Hippocampal formation (tissue), 2 donors: ENCODE measurements around the gene IRAK3.
"Not testable (repeated sequence)": the region's sequence is repeated elsewhere in the genome, so short reads cannot be mapped to it uniquely, and the experiment has no call there.

Source experiments
- DNase-seq, 2 donors: peaks; one replicate each; lab custom pipeline; 2025; lab: John Stamatoyannopoulos, UW

Gene IRAK3

GRCh38 chr12:66258011-66258410 is 69.0 kb downstream of the IRAK3 start:
- DNase-seq = no peak

DNA sequence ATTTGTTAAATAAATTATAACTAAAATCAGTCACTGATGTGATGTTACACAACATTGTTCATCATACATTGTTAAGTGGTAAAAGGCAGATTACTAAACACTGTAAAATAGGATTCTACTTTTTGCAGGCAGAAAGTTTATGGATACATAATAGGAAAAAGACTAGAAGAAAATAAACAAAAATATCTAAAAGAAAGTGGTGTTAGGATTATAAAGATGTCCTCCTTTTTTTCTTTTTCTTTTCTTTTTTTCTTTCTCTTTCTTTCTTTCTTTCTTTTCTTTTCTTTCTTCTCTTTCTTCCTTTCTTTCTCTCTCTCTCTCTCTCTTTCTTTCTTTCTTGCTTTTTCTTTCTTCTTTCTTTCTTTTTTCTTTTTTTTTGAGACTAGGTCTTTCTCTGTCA is 73.7 kb downstream of the IRAK3 start:
- no peak for DNase-seq

- no peak for DNase-seq
These were observed 79.5 kb downstream of the IRAK3 start for GRCh38 chr12:66268562-66268961.

DNA sequence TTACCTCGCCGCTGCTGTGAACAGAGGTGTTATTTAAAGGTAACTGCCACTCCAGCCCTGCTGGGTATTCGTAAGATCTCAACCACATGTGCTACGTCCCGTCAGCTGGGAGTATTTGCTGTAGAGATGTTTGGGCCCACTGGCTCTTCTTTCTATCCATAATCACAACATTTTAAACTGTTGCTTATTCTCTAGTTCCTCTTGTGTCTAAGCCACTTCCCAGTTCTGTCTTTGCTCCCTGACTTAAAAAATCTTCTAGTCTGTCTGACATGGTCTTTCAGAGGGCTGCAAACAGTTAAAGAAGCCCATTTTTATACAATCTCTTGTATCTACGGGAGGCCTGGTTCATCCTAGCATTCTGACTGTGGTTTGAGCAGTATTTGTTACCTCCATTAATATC is 80.1 kb downstream of the IRAK3 start:
- DNase-seq = no peak

DNA sequence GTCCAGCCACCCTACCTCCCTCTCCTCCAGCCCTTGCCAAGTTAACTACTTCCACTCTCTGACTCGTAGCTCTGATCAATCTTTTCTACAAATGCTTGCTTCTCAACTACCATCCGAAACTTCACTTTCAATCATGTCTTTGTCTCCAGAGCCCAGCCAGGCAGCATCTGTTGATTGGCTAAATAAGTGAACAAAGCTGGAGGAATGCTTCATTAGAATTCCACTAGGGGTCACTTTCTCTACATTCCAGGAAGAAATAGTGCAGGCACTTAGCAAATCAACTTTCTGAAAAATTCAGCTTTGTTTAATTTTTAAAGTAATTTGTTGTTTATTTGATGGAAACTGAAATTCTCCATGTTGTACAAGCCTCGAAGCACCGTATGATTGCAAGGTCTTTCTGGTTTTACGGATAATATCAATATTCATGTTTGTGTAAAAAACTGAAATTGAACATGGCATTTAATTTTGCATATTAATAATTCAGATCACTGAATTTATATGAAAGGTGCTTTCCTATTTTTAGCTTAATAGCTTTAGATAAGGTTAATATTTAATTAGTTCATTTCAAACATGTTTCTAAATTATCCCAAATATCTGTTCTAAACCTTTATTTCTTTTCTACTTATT is 80.9 kb downstream of the IRAK3 start:
- DNase-seq = peak; percentile 11 to 73

- DNase-seq = no peak
These were observed 81.6 kb downstream of the IRAK3 start for GRCh38 chr12:66270613-66271012.

DNA sequence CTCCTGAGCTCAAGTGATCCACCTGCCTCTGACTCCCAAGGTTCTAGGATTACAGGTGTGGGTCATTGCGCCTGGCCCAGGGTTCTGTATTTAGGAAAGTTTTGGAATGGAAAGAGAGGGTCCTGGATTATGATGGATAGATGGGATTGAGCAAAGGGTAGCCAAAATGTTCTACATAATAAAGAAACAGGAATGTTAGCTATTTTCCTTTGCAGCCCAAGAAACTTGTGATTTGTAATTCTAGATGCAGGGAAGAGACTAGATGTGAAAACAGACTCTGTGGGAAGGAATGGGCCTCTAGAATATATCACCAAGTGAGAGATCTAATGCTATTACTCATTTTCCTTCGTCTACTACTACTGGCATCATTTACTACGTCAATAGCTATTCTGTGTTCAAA is 83.6 kb downstream of the IRAK3 start:
- no peak for DNase-seq

- no peak for DNase-seq
These were observed 84.1 kb downstream of the IRAK3 start for GRCh38 chr12:66273147-66273546.

DNA sequence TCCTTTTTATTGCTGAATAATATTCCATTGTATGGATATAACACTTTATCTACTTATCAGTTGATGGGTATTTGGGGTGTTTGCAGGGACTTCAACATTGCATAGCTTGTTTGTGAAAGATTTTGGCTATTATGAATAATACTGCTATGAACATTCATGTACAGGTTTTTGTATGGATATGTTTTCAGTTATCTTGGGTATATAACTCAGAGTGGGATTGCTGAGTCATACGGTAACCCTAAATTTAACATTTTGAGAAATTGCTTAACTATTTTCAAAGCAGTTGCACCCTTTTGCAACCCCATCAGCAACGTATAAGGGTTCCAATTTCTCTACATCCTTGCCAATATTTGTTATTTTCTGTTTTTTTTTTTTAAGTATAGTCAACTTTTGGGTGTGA is 86.0 kb downstream of the IRAK3 start:
- DNase-seq = no peak

DNA sequence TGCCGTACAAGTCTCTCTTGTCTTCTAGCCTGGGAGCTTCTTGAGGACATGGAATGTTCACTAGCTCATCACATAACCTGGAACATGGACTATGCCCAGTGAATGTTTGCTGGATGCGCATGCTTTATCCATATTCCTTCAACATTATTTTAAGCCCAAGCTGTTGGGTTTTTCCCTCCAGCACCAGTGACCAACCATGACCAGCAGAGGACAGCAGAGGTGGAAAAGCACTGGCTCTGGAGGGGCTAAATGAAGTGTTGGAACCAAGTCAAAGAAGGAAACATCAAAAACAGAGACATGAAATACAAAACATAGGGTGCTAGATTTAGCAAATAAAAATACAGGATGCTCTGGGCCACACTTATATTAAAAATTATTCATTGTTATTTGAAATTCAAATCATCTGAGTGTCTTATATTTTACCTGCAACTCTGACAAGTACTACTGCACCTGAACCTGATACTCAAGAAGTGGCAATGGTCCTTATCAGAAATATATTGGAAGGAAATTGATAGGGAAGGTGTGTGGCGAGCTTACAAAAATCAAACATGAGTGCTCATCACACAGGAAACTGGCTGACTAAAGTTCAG is 90.2 kb downstream of the IRAK3 start:
- DNase-seq = no peak

DNA sequence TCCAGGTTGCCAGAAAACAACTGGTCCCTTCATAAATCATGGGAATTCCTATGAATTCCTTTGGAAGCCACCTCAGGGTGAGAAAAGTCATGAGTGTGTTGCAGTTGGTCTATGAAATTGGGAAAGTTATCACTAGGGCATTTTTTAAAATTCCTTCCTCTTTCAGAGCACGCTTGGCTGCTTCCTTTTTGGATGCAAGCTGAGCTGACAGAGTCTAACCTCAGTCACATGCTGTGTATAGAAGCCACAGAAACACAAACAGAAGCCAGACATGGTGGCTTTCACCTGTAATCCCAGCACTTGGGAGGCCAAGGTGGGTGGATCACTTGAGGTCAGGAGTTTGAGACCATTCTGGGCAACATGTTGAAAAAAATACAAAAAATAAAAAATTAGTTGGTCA is 91.5 kb downstream of the IRAK3 start:
- no peak for DNase-seq

DNA sequence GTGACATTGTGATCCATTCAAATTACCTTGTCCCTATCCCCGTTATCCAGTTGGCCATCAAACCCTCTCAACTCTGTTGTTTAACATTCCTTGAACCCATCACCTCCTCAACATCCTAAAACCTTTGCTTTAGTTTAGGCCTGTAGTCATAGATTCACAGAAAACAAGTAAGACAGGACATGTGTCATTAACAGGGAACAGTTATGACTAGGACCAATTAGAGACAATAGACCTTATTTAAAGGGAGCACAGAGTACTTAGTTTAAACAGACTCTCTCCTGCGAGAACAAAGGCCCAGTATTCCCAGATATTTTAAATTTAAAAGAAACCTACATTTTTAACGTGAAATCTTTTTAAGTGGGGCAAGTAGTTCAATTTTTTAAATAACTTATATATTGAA is 93.2 kb downstream of the IRAK3 start:
- DNase-seq = no peak

GRCh38 chr12:66287275-66287674 is 98.3 kb downstream of the IRAK3 start:
- DNase-seq = no peak

DNA sequence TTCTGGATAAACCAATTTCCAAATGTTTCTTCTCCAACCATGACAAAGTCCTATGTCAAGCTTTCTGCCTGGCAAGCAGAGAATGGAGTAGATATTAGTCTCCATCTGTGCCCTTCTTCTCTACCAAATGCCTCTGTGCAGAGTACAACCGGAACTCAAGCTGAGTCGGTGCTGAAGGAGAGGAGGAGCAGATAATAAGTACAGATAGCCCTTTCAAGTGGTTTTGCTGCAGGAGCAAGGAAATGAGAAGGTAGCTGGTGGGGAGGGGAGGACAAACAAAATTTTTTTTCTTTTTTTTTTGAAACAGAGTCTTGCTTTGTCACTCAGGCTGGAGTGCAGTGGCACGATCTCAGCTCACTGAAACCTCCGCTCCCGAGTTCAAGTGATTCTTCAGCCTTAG is 99.1 kb downstream of the IRAK3 start:
- DNase-seq = no peak

- no peak for DNase-seq
These were observed 100.5 kb downstream of the IRAK3 start for GRCh38 chr12:66289485-66289884.

DNA sequence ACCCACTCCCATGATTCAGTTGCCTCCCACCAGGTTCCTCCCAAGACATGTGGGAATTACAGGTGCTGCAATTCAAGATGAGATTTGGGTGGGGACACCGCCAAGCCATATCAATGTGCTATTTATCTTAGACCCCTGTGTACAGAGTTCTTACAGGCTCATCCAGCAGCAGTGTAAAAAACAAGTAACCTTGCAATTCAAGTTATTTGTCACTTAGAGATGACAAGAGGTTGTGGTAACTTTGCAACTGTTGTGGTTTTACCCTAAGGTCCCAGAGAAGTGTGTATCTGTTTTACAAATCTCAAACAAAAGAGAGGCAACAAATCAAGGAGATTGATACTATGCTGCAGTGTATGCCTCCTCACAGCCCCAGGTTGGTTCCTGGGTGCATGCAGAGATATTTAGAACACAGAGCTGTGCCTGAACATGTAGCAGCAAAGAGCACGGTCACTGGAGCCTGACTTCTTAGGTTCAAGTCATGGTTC is 101.7 kb downstream of the IRAK3 start:
- DNase-seq = no peak

DNA sequence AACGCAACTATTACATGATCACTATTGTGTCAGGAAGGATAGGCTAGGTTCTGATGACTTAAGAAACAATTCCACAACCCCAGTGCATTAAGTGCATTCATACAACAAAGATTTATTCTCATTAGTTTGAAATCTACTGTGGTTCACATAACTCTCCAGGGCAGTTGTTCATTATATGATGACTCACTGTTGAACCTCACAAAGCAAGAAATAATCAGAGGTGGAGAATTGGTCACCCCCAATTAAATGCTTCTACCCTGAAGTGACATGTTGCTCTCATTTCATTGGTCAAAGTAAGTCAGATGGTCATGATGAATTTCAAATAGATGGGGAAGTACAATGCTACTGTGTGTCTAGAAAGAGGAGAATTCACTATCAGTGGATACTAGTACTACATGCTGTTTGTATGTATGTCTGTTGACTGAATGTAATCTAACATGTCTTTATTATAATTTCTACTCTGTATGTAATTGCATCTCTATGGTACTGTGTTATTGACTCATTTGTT is 107.2 kb downstream of the IRAK3 start:
- no peak for DNase-seq

DNA sequence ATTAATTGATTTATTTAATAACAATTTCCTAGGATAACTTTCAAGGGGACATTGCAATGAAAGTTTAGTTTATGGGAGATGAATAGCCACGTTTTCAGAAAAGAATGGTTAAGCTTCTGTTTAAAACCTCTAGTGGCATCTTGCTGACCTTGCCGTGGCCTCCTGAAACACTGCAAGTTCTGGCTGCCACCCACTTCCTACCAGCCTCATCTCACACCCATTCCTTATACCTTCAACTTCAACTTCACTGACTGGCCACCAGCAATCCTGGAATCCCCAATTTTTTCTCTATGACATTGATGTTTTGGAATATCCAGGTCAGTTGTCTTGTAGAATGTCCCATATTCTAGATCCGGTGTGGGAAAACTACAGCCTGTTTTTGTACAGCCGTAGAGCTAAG is 108.1 kb downstream of the IRAK3 start:
- no peak for DNase-seq

GRCh38 chr12:66297923-66298322 is 108.9 kb downstream of the IRAK3 start:
- DNase-seq = no peak

GRCh38 chr12:66301944-66302826 is 113.2 kb downstream of the IRAK3 start, which contains the start of gene HELB:
HELB (plus strand) TSS chr12:66302493; CDS start chr12:66302604, 111 bp downstream.
- DNase-seq = peak; percentile 88 to 89

- DNase-seq = no peak
These were observed 113.8 kb downstream of the IRAK3 start for GRCh38 chr12:66302827-66303169.

DNA sequence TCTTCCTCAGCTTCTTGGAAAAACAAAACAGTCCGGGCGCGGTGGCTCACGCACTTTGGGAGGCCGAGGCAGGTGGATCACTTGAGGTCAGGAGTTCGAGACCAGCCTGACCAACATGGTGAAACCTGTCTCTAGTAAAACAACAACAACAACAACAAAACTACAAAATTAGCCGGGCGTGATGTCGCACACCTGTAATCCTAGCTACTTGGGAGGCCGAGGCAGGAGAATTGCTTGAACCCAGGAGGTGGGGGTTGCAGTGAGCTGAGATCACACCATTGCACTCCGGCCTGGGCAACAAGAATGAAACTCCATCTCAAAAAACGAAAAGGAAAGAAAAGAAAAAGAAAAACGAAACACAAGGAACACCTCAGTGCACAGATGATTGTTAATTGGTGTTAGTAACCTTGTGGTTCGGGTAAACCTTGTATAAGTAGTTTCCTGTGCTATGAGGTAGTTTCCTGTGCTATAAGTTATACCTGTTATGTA is 114.3 kb downstream of the IRAK3 start:
- not testable (repeated sequence) for DNase-seq
